ENCODE measurements around the gene TMEM38A.

The TMEM38A gene

DNA sequence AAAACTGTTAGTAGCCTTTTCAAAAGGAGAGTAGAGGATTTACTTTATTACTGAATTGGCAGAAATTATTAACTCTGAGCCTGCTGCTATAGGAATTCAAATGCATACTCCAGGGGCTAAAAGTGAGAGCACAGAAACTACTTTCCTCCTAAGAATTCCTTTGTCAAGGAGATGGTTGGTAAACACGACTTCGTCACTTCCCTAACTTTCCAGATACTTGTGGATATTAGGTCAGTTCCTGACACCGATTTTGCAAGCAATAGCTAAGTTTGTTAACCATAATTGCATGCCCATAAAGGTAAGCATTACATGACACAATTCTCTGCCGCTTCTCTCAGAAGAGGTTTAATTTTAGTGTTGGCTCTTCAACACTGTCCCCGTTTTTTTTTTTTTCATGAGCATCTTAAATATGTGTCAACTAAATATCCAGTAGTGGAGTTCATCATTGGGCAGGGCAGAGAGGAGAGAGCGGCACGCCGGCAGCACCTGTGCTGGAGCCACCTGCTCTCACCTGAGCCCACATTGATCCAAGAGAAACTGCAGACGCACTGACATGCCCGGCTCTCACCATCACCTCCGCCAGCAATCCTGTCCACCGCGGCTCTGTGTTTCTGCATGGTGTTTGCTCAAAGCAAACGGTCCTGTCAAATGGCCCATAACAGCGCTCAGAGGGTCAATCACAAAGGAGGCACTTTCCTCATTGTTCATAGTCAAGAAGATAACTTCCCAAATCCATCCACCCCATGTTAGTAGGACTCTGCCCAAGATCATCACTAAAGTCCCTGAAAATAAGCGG is 35.6 kb upstream of the TMEM38A start:
- Histone ChIP-seq H3K9ac (ENCODE audit: low read length) (no peak overlapping the region), H3K27ac (ENCODE audit: low read depth, low read length) (no peak overlapping the region), H3K4me1 (ENCODE audit: control insufficient read depth, insufficient read depth, low read length) (peaks cover 10% of the 10 kb centered on the region), H3K36me3 (ENCODE audit: control insufficient read depth, insufficient read depth, low read length) (peaks cover 4% of the 10 kb centered on the region), H3K4me3 (ENCODE audit: low read length) (no peak overlapping the region), H3K27me3 (ENCODE audit: control insufficient read depth, insufficient read depth, low read length) (no peaks in the 10 kb centered on the region)

DNA sequence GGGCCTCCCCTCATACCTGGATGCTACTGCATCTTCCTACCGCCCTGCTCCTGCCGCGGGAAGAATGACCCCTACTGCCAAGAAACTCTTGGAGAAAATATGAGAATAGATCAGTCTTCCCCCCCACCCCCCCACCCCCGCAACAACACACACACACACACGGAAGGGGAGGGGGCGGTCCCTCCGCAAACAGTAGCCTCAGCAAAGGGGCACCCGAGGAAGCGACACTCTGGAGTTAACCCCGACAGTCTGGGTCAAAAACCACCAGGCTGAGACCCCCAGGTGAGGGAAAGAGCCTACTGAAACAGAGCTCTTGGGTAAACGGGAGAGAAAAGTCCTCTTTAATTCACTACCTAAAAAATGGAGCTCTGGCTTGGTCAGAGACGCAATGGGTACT is 34.1 kb upstream of the TMEM38A start:
- Histone ChIP-seq H3K4me3 (ENCODE audit: low read length) (peak overlapping the region; percentile 91), H3K27me3 (ENCODE audit: control insufficient read depth, insufficient read depth, low read length) (no peaks in the 10 kb centered on the region), H3K4me1 (ENCODE audit: control insufficient read depth, insufficient read depth, low read length) (peaks cover 9% of the 10 kb centered on the region), H3K27ac (ENCODE audit: low read depth, low read length) (peak overlapping the region; percentile 44), H3K36me3 (ENCODE audit: control insufficient read depth, insufficient read depth, low read length) (peaks cover 4% of the 10 kb centered on the region), H3K9ac (ENCODE audit: low read length) (peak overlapping the region; percentile 94)

DNA sequence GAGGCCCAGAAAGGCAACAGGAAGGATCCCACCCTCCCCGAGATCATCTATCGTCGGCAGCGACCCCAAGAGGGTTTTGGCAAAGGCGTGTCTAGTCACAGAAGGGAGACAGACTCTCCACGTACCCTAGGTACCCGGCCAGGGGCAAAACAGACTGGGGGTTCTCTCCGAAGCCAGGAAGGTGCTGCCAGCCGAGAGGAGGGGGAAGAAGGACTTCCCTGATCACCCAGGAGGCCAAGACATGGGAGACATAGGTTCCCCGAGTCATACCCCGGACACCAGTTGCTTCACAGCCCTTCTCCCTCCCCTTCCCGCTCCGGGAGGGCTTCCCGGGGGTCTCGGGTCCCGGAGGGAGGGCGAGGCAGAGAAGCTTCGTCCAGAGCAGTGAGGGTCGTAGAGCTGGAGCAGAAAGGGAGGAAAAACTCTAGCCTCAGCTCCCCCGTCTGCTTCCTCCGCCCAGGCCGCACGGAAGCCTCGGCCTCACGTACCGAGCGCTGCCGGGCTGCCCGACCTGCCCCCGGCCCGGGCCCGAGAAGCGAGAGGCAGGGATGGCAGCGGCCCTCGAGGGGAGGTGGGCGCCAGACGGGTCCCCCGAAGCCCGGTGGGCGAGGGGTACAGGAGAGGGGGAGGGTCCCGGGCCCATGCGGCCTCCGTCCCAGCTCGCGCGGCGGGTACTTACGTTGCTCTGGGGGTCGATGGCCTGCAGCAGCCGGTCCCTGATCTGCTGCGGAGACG is 33.6 kb upstream of the TMEM38A start:
- Histone ChIP-seq H3K36me3 (ENCODE audit: control insufficient read depth, insufficient read depth, low read length) (peaks cover 4% of the 10 kb centered on the region), H3K9ac (ENCODE audit: low read length) (peak overlapping the region; percentile 94), H3K4me1 (ENCODE audit: control insufficient read depth, insufficient read depth, low read length) (peaks cover 9% of the 10 kb centered on the region), H3K4me3 (ENCODE audit: low read length) (peak overlapping the region; percentile 91), H3K27ac (ENCODE audit: low read depth, low read length) (peak overlapping the region; percentile 60), H3K27me3 (ENCODE audit: control insufficient read depth, insufficient read depth, low read length) (no peaks in the 10 kb centered on the region)

DNA sequence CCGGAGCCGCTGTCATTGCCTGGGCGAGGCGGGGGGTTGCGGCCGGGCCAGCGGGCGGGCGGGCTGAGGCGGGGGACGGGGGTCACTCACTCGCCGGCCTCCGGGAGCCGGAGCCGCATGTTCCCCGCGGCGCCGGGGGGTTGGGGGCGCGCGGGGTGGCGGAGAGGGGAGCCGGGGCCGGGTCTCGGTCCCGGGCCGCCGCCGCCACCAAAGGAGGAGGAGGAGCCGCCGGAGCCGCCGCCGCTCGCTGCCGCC is 33.1 kb upstream of the TMEM38A start:
- peak overlapping the region; percentile 91 for H3K4me3 ChIP-seq (ENCODE audit: low read length)
- peak overlapping the region; percentile 94 for H3K9ac ChIP-seq (ENCODE audit: low read length)
- H3K4me1 ChIP-seq (ENCODE audit: control insufficient read depth, insufficient read depth, low read length): peaks cover 9% of the 10 kb centered on the region

DNA sequence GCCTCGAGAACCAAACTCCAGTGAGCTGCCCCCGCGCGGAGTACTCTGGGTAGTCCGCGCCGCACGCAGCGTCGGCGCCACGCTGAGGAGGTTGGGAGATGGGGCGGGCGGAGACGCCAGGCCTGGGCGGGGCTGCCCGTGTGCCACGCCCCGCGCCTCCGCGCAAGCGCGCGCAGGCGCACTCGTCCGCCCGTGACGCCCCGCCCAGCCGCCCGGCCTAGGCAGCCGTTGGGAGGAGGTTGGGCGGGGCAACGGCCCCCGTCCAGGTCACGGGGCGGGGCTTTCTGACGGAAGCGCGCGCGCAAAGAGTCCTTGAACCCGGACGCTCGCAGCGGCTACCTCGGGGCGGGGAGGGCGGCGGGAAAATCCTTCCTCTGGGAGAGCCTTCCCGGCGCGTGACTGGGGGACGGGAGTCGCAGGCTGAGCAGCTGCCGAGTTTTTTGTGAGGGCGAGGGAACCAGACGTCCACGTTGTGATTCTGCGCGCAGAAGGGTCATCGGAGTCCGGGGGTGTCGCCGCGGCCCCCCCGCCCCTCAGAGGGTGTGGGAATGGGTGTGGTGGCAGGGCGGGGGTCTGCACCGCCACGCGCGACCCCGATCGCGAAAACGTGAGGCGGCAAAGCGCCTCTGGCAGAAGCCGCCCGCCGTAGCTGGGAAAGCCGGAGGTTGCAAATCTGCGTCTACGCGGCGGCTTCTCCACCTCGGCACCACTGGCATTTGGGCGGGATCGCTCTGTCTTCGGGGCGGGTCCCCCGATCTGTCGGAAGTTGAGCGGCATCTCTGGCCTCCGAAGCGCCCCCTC is 32.6 kb upstream of the TMEM38A start, which contains the start of gene MED26:
Gene MED26 (minus strand): TSS at position 22 of the 801 bp plus-strand sequence. CDS start 261 bp downstream, outside the sequence.
- peaks cover 7% of the 10 kb centered on the region for H3K36me3 ChIP-seq (ENCODE audit: control insufficient read depth, insufficient read depth, low read length)
- H3K4me1 ChIP-seq (ENCODE audit: control insufficient read depth, insufficient read depth, low read length): peaks cover 9% of the 10 kb centered on the region
- no peaks in the 10 kb centered on the region for H3K27me3 ChIP-seq (ENCODE audit: control insufficient read depth, insufficient read depth, low read length)
- H3K27ac ChIP-seq (ENCODE audit: low read depth, low read length): peak within 1 kb of the TSS; percentile 94
- H3K4me3 ChIP-seq (ENCODE audit: low read length): peak within 1 kb of the TSS; percentile 92
- H3K9ac ChIP-seq (ENCODE audit: low read length): peak within 1 kb of the TSS; percentile 94

More for the DNA sequence above, 33.1 kb upstream of the TMEM38A start:
- H3K27me3 ChIP-seq (ENCODE audit: control insufficient read depth, insufficient read depth, low read length): no peaks in the 10 kb centered on the region
- H3K27ac ChIP-seq (ENCODE audit: low read depth, low read length): peak overlapping the region; percentile 60
- H3K36me3 ChIP-seq (ENCODE audit: control insufficient read depth, insufficient read depth, low read length): peaks cover 5% of the 10 kb centered on the region

DNA sequence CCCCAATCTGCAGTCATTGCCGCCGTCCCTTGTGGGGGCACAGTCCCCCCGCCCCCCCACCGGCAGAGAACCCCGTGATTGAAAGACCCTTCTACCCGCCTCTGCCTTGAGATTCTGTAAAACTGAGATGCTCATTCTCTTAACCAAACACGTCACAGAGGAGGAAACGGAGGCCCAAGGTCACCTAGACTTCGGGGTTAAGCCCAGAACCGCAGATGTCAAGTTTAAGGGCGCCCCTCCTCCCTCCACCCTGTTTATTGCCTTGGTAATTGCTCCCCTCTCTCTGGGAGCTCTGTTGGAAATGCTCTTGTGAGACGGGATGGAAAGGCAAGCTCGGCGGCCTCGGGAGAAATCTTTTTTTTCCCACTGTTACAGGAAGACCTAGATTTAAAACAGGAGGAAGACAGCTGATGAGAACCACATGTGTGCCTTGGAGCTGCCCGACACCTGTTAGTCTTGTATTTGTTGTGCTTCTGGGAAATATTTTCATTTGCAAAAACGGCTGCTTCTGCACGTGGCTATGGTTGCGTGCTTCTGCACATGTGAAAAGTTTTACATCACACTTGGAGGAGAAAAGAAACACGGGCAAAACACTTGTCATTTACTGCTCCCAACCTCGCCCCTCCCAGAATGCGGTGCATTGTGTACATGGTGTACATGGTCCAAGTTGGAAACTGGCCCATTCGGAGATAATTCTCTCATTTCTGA is 31.8 kb upstream of the TMEM38A start:
- peaks cover 7% of the 10 kb centered on the region for H3K36me3 ChIP-seq (ENCODE audit: control insufficient read depth, insufficient read depth, low read length)

DNA sequence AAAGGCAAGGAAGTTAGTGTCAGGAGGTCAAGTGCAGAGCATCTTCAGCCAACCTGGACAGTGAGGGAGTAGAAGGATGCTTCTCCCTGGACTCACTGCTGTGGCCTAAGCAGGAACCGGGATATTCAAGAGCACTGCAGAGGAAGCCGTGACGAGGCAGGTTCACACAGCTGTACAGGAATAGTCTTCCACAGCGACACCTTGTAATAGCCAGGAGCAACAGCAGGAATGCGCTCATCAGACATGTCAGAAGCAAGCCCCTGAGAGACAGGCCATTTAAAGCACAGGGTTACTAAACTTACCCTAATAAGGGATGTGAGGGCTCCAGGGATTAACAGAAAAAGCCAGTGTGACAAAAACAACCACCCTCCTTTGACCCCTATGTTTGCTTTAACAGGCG is 29.5 kb upstream of the TMEM38A start:
- Histone ChIP-seq H3K27me3 (ENCODE audit: control insufficient read depth, insufficient read depth, low read length) (no peaks in the 10 kb centered on the region), H3K4me3 (ENCODE audit: low read length) (no peak overlapping the region), H3K9ac (ENCODE audit: low read length) (no peak overlapping the region), H3K4me1 (ENCODE audit: control insufficient read depth, insufficient read depth, low read length) (peaks cover 6% of the 10 kb centered on the region), H3K36me3 (ENCODE audit: control insufficient read depth, insufficient read depth, low read length) (peaks cover 3% of the 10 kb centered on the region), H3K27ac (ENCODE audit: low read depth, low read length) (no peak overlapping the region)

More for the DNA sequence above, 31.8 kb upstream of the TMEM38A start:
- H3K9ac ChIP-seq (ENCODE audit: low read length): peak overlapping the region; percentile 81
- no peaks in the 10 kb centered on the region for H3K27me3 ChIP-seq (ENCODE audit: control insufficient read depth, insufficient read depth, low read length)
- peak overlapping the region; percentile 94 for H3K27ac ChIP-seq (ENCODE audit: low read depth, low read length)
- peak overlapping the region; percentile 92 for H3K4me3 ChIP-seq (ENCODE audit: low read length)
- H3K4me1 ChIP-seq (ENCODE audit: control insufficient read depth, insufficient read depth, low read length): peaks cover 9% of the 10 kb centered on the region

DNA sequence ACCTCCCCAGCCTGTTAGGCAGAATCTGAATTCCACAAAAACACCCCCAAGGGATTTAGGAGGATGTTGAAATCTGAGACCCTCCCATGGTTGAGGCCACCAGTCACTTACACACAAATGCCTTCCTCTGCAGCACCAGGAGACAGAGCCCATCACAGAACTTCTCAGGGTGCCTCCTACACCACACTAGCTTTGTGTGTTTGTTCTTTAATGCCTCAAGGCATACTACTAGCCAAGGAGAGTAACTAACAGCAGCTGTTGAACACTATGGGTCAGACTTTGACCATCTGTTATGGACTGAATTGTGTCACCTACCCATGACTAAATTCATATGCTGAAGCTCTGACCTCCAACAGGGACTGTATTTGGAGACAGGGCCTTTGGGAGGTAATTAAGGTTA is 23.4 kb upstream of the TMEM38A start:
- Histone ChIP-seq H3K4me3 (ENCODE audit: low read length) (no peak overlapping the region), H3K4me1 (ENCODE audit: control insufficient read depth, insufficient read depth, low read length) (no peaks in the 10 kb centered on the region), H3K36me3 (ENCODE audit: control insufficient read depth, insufficient read depth, low read length) (peaks cover 12% of the 10 kb centered on the region), H3K9ac (ENCODE audit: low read length) (no peak overlapping the region), H3K27me3 (ENCODE audit: control insufficient read depth, insufficient read depth, low read length) (no peaks in the 10 kb centered on the region), H3K27ac (ENCODE audit: low read depth, low read length) (no peak overlapping the region)

DNA sequence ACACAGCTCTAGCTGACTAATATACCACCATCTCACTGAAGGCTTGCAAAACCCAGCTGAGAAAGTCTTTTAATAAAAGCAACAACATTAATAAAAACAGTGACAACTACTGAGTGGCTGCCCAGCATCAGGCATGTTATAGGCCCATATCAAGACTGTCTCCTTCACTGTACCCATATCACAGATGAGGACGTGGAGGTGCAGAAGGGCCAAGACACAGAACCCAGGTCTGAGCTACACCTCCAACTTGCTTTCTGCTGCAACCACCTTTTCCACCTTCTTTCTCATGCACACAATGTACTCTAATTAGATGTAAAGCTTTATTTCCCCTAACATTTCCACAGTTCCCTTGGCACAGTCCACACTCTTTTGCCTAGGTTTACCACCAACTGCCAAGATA is 22.3 kb upstream of the TMEM38A start:
- Histone ChIP-seq H3K4me1 (ENCODE audit: control insufficient read depth, insufficient read depth, low read length) (no peaks in the 10 kb centered on the region), H3K4me3 (ENCODE audit: low read length) (no peak overlapping the region), H3K36me3 (ENCODE audit: control insufficient read depth, insufficient read depth, low read length) (peaks cover 12% of the 10 kb centered on the region), H3K27ac (ENCODE audit: low read depth, low read length) (no peak overlapping the region), H3K27me3 (ENCODE audit: control insufficient read depth, insufficient read depth, low read length) (no peaks in the 10 kb centered on the region), H3K9ac (ENCODE audit: low read length) (no peak overlapping the region)

DNA sequence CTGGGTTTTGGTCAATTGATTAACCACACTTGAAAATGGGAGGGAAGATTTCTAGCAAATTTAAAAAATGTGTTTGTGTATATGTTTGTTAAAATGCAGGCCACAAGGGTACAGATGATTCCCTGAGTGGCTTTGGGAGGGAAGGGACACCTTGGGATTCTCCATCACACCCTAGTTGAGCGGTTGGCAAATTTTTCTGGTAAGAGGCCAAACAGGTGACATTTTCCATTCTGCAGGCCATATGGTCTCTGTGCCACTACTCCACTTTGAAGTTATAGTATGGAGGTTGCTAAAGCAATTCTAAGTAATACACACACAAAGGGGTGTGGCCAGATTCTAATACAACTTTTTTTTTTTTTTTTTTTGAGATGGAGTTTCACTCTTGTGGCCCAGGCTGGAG is 20.0 kb upstream of the TMEM38A start:
- no peaks in the 10 kb centered on the region for H3K27me3 ChIP-seq (ENCODE audit: control insufficient read depth, insufficient read depth, low read length)
- H3K4me1 ChIP-seq (ENCODE audit: control insufficient read depth, insufficient read depth, low read length): no peaks in the 10 kb centered on the region
- no peak overlapping the region for H3K27ac ChIP-seq (ENCODE audit: low read depth, low read length)
- H3K36me3 ChIP-seq (ENCODE audit: control insufficient read depth, insufficient read depth, low read length): peaks cover 15% of the 10 kb centered on the region
- H3K9ac ChIP-seq (ENCODE audit: low read length): no peak overlapping the region
- no peak overlapping the region for H3K4me3 ChIP-seq (ENCODE audit: low read length)

DNA sequence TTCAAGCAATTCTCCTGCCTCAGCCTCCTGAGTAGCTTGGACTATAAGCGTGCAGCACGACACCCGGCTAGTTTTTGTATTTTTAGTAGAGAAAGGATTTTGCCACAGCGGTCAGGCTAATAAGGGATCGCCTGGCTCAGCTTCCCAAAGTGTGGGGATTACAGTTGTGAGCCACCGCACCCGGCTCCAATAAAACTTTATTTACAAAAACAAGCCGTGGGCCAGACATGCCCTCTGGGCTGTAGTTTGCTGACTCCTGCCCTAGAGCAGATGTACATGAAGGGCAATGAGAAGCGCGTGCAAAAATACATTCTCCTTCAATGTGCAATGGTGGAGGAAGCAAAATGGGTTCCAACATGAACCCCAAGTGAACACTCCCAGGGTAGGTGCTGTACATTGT is 19.2 kb upstream of the TMEM38A start:
- Histone ChIP-seq H3K4me3 (ENCODE audit: low read length) (no peak overlapping the region), H3K27me3 (ENCODE audit: control insufficient read depth, insufficient read depth, low read length) (no peaks in the 10 kb centered on the region), H3K27ac (ENCODE audit: low read depth, low read length) (no peak overlapping the region), H3K9ac (ENCODE audit: low read length) (no peak overlapping the region), H3K36me3 (ENCODE audit: control insufficient read depth, insufficient read depth, low read length) (peaks cover 19% of the 10 kb centered on the region), H3K4me1 (ENCODE audit: control insufficient read depth, insufficient read depth, low read length) (no peaks in the 10 kb centered on the region)

DNA sequence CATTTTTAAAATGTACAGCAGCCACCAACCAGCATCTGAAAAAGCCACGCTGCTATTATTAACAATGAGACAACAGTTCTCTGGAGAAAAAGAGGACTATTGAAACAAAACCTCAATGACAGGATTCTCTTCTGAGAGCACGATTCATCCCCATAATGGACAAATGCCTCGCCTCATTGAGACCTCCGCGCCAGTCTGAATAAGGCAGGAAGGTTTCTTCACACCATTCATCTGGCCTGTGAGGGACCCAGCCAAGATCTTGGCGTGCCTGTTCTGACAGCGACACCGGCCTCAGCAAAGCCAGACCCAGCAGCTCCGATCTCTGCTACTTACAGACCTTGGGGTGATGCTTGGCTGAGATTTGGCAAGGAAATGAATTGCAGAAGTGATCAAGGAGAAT is 15.8 kb upstream of the TMEM38A start:
- no peaks in the 10 kb centered on the region for H3K27me3 ChIP-seq (ENCODE audit: control insufficient read depth, insufficient read depth, low read length)
- no peak overlapping the region for H3K4me3 ChIP-seq (ENCODE audit: low read length)
- no peak overlapping the region for H3K9ac ChIP-seq (ENCODE audit: low read length)
- no peak overlapping the region for H3K27ac ChIP-seq (ENCODE audit: low read depth, low read length)
- H3K36me3 ChIP-seq (ENCODE audit: control insufficient read depth, insufficient read depth, low read length): peaks cover 23% of the 10 kb centered on the region
- no peaks in the 10 kb centered on the region for H3K4me1 ChIP-seq (ENCODE audit: control insufficient read depth, insufficient read depth, low read length)
